ENCODE data around the gene PRELP. TPM values are rescaled to one million over a fixed set of nuclear protein-coding genes. Genes with fewer than 3 reads are reported as not detected.
A peak's percentile ranks its signal among the peaks of the same experiment; 100 is the strongest.

Gene PRELP
- total and polyA plus RNA-seq, 8 donors, result 1.1 to 29.8 (median 8.7) TPM

DNA sequence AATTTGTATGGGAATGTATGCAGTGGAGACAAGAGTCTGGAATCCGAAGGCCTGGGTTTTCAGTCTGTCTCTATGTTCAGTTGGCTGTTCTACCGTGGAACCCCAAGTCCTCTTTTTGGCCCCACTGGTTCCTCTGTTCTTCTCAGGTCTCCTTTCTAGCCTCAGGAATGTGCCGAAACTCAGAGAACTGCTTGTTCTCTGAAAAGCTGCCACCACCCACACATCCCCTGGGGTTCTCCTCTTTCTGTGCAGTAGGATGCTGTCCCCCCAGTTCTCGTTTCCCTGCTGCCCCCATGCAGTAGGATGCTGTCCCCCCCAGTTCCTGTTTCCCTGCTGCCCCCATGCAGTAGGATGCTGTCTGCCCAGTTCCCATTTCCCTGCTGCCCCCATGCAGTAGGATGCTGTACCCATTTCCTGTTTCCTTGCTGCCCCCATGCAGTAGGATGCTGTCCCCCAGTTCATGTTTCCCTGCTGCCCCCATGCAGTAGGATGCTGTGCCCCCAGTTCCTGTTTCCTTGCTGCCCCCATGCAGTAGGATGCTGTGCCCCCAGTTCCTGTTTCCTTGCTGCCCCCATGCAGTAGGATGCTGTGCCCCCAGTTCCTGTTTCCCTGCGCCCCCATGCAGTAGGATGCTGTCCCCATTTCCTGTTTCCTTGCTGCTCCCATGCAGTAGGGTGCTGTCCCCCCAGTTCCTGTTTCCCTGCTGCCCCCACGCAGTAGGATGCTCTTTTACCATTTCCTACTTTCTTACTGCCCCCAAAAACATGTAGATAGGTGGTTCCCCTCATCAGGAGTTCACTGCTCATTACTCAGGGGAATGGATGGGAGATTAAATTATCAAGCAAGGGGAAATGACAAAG lies 53.6 kb downstream of the PRELP start:
- no peak overlapping the region for H3K4me3 ChIP-seq
- no peaks in the 10 kb centered on the region for H3K9me3 ChIP-seq
- DNase-seq, result no peak
- intact Hi-C loops (cut with DNase I; ENCODE audit: low total_unique reads), result no loop called here
- no peaks in the 10 kb centered on the region for H3K36me3 ChIP-seq
- TF ChIP-seq, protein P1, sequence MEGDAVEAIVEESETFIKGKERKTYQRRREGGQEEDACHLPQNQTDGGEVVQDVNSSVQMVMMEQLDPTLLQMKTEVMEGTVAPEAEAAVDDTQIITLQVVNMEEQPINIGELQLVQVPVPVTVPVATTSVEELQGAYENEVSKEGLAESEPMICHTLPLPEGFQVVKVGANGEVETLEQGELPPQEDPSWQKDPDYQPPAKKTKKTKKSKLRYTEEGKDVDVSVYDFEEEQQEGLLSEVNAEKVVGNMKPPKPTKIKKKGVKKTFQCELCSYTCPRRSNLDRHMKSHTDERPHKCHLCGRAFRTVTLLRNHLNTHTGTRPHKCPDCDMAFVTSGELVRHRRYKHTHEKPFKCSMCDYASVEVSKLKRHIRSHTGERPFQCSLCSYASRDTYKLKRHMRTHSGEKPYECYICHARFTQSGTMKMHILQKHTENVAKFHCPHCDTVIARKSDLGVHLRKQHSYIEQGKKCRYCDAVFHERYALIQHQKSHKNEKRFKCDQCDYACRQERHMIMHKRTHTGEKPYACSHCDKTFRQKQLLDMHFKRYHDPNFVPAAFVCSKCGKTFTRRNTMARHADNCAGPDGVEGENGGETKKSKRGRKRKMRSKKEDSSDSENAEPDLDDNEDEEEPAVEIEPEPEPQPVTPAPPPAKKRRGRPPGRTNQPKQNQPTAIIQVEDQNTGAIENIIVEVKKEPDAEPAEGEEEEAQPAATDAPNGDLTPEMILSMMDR (IDR thresholded peaks at IDR 0.05), result no peak
- no peak for TF ChIP-seq POLR2A (IDR thresholded peaks at IDR 0.05)
- TF ChIP-seq POLR2AphosphoS5 (IDR thresholded peaks at IDR 0.05), result no peak
- TF ChIP-seq EP300 (IDR thresholded peaks at IDR 0.05), result no peak
- H3K4me1 ChIP-seq, result peaks cover 0 to 58% (median 7%) of the 10 kb centered on the region in 4 donors
- no peaks in the 10 kb centered on the region for H3K27me3 ChIP-seq
- WGBS, 5 donors, result 76 to 90% (median 84%) methylated on average over 6 of the region's 6 CpGs
- H3K27ac ChIP-seq, result no peak overlapping the region

DNA sequence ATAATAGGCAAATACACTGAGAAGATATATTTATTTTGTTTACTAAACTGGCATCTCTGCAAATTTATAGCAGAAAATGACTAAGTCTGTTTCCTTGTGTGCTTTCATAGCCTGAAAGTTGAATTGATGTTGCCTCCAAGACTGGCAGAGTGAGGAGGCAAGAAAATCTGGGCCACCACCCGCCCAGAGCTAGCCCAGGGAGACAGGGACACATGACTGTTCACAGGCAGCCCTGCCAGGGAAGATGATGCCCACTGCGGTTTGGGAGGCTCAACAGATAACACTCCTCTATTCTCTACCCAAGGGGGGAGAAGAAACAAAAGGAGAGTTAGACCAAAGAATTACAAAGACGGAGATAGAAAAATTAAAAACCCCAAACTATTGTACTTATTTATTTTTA lies 55.5 kb downstream of the PRELP start:
- H3K27me3 ChIP-seq, result no peaks in the 10 kb centered on the region
- 85 to 95% (median 92%) methylated on average over 3 of the region's 3 CpGs for WGBS, 5 donors
- no peaks in the 10 kb centered on the region for H3K9me3 ChIP-seq

DNA sequence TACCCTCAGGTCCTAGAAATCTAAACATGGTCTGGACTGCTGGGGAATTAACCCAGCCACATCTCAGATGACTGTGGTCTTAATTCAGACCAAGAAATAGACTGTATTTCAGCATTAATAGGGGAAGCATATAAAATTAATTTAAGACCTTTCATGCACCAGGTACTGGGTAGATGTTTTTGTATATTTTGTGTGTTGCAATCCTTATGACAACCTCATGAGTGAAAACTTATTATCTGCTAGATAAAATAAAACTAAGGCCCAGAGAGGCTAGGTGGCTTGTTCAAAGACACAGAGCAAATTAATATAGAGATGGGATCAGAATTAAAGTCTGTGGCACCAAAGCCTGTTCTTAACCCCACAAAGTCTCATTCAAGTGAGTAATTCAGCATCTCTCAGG lies 58.4 kb downstream of the PRELP start:
- Histone ChIP-seq H3K4me1 (peaks cover 22 to 68% (median 36%) of the 10 kb centered on the region in 4 donors), H3K36me3 (no peaks in the 10 kb centered on the region), H3K9me3 (no peaks in the 10 kb centered on the region), H3K27ac (peak overlapping the region in 3 of 5 donors; percentile 64 to 86 (median 73)), H3K27me3 (no peaks in the 10 kb centered on the region), H3K4me3 (no peak overlapping the region)
- intact Hi-C loops (cut with DNase I; ENCODE audit: low total_unique reads), result no loop called here
- DNase-seq, result no peak
- TF ChIP-seq POLR2A (IDR thresholded peaks at IDR 0.05) (no peak), POLR2AphosphoS5 (IDR thresholded peaks at IDR 0.05) (no peak), EP300 (IDR thresholded peaks at IDR 0.05) (no peak)
- TF ChIP-seq, protein P1 (IDR thresholded peaks at IDR 0.05), result no peak

More for the DNA sequence above, 55.5 kb downstream of the PRELP start:
- Histone ChIP-seq H3K4me3 (no peak overlapping the region), H3K36me3 (no peaks in the 10 kb centered on the region), H3K27ac (no peak overlapping the region), H3K4me1 (peaks cover 4 to 56% (median 18%) of the 10 kb centered on the region in 4 donors)
- TF ChIP-seq POLR2AphosphoS5 (IDR thresholded peaks at IDR 0.05), result no peak
- no peak for DNase-seq
- intact Hi-C loops (cut with DNase I; ENCODE audit: low total_unique reads), result no loop called here

DNA sequence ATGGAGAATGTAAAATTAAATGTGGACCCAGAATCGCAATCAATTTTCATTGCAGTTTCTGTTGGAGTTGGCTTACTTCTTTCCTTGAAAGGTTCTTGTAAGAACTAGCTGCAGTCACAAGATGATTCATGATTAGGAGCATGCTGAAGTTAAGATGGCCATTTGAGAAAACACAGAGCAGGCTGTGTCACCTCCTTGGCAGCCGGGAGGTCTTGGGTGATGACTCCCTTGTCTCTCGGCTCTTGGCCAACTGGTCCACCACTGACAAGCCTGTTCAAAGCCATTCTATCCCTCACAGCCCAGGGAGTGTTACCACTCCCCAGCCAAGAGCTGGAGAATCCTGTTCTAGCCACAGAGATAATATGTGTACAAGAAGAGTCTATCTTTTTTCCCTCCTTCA lies 58.9 kb downstream of the PRELP start:
- no peaks in the 10 kb centered on the region for H3K9me3 ChIP-seq
- no peaks in the 10 kb centered on the region for H3K27me3 ChIP-seq
- peak in 1 of 2 donors; percentile 86 for DNase-seq
- intact Hi-C loops (cut with DNase I; ENCODE audit: low total_unique reads), result no loop called here
- no peak overlapping the region for H3K4me3 ChIP-seq
- peak overlapping the region in 3 of 5 donors; percentile 64 to 86 (median 73) for H3K27ac ChIP-seq
- H3K36me3 ChIP-seq, result no peaks in the 10 kb centered on the region
- TF ChIP-seq POLR2A (IDR thresholded peaks at IDR 0.05) (no peak), POLR2AphosphoS5 (IDR thresholded peaks at IDR 0.05) (peak; percentile 70 to 95 (median 86)), EP300 (IDR thresholded peaks at IDR 0.05) (peak; percentile 65)
- TF ChIP-seq, protein P1 (IDR thresholded peaks at IDR 0.05), result no peak
- 54 to 88% (median 79%) methylated on average over 3 of the region's 3 CpGs for WGBS, 5 donors
- peaks cover 22 to 72% (median 37%) of the 10 kb centered on the region in 4 donors for H3K4me1 ChIP-seq

DNA sequence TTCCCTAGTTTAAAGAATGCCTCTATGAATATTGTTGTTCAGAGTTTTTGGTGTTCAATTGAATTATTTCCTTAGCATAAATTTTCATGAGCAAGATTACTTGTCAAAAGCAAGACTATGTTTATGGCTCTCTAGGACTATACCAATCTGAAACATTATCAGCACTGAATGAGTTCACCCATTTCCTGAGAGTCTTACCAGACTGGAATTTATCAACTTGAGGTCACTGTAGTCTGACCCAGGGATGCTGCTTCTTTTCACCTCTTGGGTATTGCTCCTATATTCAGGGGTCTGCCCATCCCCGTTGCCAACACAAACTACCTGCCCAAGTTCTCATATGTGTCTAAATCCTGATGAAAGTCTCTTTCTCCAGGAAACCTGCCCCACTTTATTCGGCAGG lies 61.0 kb downstream of the PRELP start:
- Histone ChIP-seq H3K36me3 (no peaks in the 10 kb centered on the region), H3K4me1 (peaks cover 22 to 72% (median 37%) of the 10 kb centered on the region in 4 donors), H3K4me3 (no peak overlapping the region), H3K27me3 (no peaks in the 10 kb centered on the region), H3K9me3 (no peaks in the 10 kb centered on the region), H3K27ac (peak overlapping the region; percentile 39 to 86 (median 73))
- intact Hi-C loops (cut with DNase I; ENCODE audit: low total_unique reads), result no loop called here
- 54 to 66% (median 60%) methylated on average over 2 of the region's 2 CpGs for WGBS, 5 donors
- TF ChIP-seq, protein P1 (IDR thresholded peaks at IDR 0.05), result no peak
- TF ChIP-seq POLR2AphosphoS5 (IDR thresholded peaks at IDR 0.05) (no peak), POLR2A (IDR thresholded peaks at IDR 0.05) (no peak), EP300 (IDR thresholded peaks at IDR 0.05) (no peak)
- no peak for DNase-seq
